Muscle of leg (tissue), 11 donors: ENCODE results near the gene SBSN. TPM values are rescaled to one million over a fixed set of nuclear protein-coding genes. Genes with fewer than 3 reads are reported as not detected.

Experiments
- DNase-seq: peaks from one replicate; pipeline ENCODE4 v3.0.0; 2013
- H3K27ac ChIP-seq: one replicate; pipeline ENCODE4 v1.5.1; 2013; ENCODE audit warnings: mild to moderate bottlenecking, low read length, control low read depth
- H3K27me3 ChIP-seq: one replicate; pipeline ENCODE4 v1.6.1; 2013; ENCODE audit warnings: low read length; ENCODE audit not compliant: control insufficient read depth, insufficient read depth
- H3K36me3 ChIP-seq: one replicate; pipeline ENCODE4 v1.6.1; 2013; ENCODE audit warnings: low read length; ENCODE audit not compliant: control insufficient read depth, insufficient read depth
- H3K4me1 ChIP-seq: one replicate; pipeline ENCODE4 v1.6.1; 2013; ENCODE audit warnings: low read length; ENCODE audit not compliant: control insufficient read depth, insufficient read depth
- H3K4me3 ChIP-seq: one replicate; pipeline ENCODE4 v1.5.1; 2013; ENCODE audit warnings: low read length, control low read depth
- H3K9me3 ChIP-seq: replicated peaks from 2 replicates; pipeline ENCODE4 v1.6.1; 2013; ENCODE audit warnings: low read depth, low read length; ENCODE audit not compliant: control insufficient read depth
- WGBS: methylation state at CpG from one replicate; pipeline ENCODE4 v1.1.5; 2013; ENCODE audit warnings: missing lambda C conversion rate; ENCODE audit not compliant: insufficient coverage; 5-methylcytosine and 5-hydroxymethylcytosine counted together
- polyA plus RNA-seq, 8 donors: library from polyadenylated mRNA; unstranded; fragments of 120-200 nt; gene quantifications; one replicate each; pipeline versions ENCODE4 v1.2.1 to v1.2.3, GENCODE V29; 2013; ENCODE audit warnings: inconsistent platforms in 1 of 8, low replicate concordance in 1 of 8; ENCODE audit not compliant: insufficient read length in 8 of 8, insufficient read depth in 1 of 8
- total RNA-seq: library from RNA; stranded (reverse); fragments of 120-200 nt; gene quantifications from one replicate; pipeline ENCODE4 v1.2.4, GENCODE V29; 2013

The SBSN gene
- total and polyA plus RNA-seq, 9 donors = 0.10 to 5.1 (median 0.40) TPM; not detected in 5

DNA sequence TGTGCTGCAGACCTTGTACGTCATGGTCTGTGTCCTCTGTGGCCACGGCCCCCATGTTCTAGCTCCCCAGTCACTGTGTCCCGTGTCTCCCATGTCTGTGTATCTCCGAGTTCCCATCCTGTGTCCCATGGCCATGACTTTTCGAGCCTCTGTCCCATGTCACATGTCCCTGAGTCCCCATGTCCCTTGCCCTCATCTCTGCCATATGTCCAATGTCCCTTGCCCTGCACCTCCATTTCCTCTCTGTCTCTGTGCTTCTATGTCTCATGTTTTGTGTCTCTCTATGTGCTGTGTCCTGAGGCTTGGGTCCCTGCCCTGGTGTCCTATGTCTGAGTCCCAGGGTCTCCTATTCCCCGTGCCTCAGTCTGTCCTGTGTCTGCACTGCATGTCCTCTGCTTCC, 33.3 kb upstream of the SBSN start:
- WGBS = 77% methylated on average over 5 of the region's 6 CpGs

DNA sequence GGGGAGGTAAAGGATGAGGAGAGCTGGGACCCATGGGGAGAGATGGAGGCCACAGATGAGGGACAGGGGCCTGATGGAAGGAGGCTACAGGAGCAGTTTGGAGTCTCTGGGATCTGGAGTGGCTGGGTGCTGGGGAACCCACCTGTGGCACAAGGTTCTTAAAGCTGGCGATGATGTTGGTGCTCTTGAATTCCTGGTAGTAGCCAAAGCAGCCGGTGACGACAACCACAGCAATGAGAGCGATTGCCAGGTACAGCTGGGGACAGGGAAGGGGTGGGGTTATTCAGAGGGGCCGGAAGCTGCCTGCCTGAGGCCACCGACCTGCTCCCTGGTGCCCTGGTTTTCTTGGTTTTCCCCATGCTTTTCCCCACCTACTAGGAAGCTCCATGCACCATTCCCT, 32.6 kb upstream of the SBSN start:
- Histone ChIP-seq H3K36me3 (no peaks in the 10 kb centered on the region), H3K9me3 (no peaks in the 10 kb centered on the region), H3K4me1 (peaks cover 3% of the 10 kb centered on the region), H3K4me3 (no peak overlapping the region), H3K27me3 (peaks cover 49% of the 10 kb centered on the region), H3K27ac (no peak overlapping the region)
- no peak for DNase-seq
- 55% methylated on average over 6 of the region's 6 CpGs for WGBS

More for the DNA sequence above, 33.3 kb upstream of the SBSN start:
- Histone ChIP-seq H3K4me1 (peaks cover 3% of the 10 kb centered on the region), H3K9me3 (no peaks in the 10 kb centered on the region), H3K27ac (no peak overlapping the region), H3K4me3 (no peak overlapping the region), H3K36me3 (no peaks in the 10 kb centered on the region), H3K27me3 (peaks cover 48% of the 10 kb centered on the region)
- DNase-seq = no peak

DNA sequence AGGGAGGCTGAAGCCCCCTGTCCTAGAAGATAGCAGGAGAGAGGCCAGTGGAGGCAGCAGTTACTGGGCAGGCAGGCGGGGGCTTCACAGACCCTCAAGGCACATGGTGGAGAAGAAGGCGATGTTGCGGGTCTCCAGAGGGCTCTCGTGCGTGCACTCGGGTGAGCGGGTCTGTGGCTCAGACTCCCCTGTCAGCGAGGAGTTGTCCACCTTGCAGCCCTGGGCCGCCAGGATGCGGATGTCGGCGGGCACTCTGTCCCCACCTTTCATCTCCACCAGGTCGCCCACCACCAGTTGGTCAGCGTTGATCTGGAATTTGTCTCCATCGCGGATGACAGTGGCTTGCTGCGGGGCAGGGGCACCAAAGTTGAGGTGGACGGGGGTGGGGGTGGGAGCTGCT, 32.2 kb upstream of the SBSN start:
- Histone ChIP-seq H3K27ac (no peak overlapping the region), H3K27me3 (peaks cover 49% of the 10 kb centered on the region), H3K36me3 (no peaks in the 10 kb centered on the region), H3K9me3 (no peaks in the 10 kb centered on the region), H3K4me1 (peaks cover 3% of the 10 kb centered on the region), H3K4me3 (no peak overlapping the region)
- WGBS = 78% methylated on average over 18 of the region's 18 CpGs
- no peak for DNase-seq

DNA sequence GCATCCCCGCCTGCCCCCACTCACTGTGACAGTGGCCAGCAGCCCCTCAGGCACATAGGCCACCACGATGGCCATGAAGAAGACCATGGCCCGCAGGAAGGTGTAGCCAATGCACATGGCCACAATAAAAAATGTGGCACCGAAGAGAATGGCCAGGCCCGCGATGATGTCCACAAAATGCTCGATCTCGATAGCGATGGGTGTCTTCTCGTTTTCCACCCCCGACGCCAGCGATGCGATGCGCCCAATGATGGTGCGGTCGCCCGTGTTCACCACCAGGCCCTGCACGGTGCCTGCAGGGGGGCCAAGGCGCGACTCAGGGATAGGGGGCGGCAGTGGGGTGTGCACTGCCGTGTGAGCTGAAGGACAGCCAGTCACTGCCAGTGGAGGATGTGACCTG, 31.7 kb upstream of the SBSN start:
- no peak overlapping the region for H3K4me3 ChIP-seq
- H3K9me3 ChIP-seq = no peaks in the 10 kb centered on the region
- H3K36me3 ChIP-seq = no peaks in the 10 kb centered on the region
- peaks cover 3% of the 10 kb centered on the region for H3K4me1 ChIP-seq
- 87% methylated on average over 23 of the region's 23 CpGs for WGBS
- no peak overlapping the region for H3K27ac ChIP-seq
- H3K27me3 ChIP-seq = peaks cover 49% of the 10 kb centered on the region
- DNase-seq = no peak

DNA sequence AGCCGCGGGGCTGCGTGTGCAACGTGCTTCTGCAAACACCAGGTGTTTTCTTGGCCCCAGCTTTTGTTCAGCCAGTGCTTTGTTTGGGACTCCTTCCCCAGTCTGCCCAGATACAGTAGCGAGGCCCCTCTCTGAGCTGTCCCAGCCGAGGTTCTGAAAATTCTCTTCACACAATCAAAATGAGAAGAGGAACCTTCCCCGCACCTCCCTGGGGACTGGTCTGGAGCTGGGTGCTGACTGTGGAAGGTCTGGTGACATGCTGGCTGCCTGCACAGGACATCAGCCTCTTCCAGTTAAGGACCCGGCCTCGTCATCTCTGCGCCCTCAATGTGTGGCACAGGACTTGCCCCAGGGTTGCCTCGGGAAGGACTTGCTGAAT, 31.2 kb upstream of the SBSN start:
- Histone ChIP-seq H3K4me1 (peaks cover 3% of the 10 kb centered on the region), H3K27ac (no peak overlapping the region), H3K36me3 (no peaks in the 10 kb centered on the region), H3K9me3 (no peaks in the 10 kb centered on the region), H3K4me3 (no peak overlapping the region), H3K27me3 (peaks cover 49% of the 10 kb centered on the region)
- WGBS = 82% methylated on average over 8 of the region's 11 CpGs
- no peak for DNase-seq

DNA sequence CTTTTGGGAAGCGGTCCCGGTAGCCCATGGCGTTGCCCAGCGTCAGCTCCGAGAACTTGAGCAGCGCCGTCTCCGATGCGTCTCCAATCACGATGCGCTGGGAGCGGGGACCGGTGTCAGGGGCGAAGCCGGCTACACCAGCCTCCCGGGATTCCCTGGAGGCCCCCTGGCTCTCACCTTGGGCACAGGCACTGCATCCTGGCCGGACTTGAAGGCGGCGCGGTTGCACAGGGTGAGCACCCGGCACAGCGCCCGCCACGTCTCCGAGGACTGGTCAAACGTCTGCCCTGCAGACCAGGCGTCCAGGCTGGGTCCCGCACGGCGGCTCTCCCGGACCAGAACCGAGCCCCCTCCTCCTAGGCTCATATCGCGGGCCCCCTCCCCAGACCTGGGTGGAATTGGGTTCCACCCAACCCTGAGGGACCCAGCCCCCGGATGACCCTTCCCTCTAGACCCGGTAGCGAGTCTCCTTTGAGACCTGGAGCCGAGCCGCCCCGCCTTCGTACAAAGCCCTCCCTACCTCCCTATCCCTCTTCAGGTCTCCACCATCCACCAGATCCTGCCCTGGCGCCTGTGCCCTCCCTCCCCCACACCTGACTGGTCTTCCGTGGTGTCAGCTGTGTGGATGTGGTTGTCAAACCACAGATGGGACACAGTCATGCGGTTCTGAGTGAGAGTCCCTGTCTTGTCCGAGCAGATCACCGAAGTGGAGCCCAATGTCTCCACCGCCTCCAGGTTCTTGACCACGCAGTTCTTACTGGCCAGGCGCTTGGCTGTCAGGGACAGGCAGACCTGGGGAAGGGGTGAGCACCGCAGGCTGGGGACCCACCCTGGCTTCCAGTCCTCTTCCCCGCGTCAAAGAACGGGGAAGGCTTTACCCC, 30.5 kb upstream of the SBSN start:
- Histone ChIP-seq H3K9me3 (no peaks in the 10 kb centered on the region), H3K4me1 (peaks cover 3% of the 10 kb centered on the region), H3K27ac (no peak overlapping the region), H3K27me3 (peaks cover 49% of the 10 kb centered on the region), H3K36me3 (no peaks in the 10 kb centered on the region), H3K4me3 (no peak overlapping the region)
- WGBS = 29% methylated on average over 46 of the region's 53 CpGs
- no peak for DNase-seq

DNA sequence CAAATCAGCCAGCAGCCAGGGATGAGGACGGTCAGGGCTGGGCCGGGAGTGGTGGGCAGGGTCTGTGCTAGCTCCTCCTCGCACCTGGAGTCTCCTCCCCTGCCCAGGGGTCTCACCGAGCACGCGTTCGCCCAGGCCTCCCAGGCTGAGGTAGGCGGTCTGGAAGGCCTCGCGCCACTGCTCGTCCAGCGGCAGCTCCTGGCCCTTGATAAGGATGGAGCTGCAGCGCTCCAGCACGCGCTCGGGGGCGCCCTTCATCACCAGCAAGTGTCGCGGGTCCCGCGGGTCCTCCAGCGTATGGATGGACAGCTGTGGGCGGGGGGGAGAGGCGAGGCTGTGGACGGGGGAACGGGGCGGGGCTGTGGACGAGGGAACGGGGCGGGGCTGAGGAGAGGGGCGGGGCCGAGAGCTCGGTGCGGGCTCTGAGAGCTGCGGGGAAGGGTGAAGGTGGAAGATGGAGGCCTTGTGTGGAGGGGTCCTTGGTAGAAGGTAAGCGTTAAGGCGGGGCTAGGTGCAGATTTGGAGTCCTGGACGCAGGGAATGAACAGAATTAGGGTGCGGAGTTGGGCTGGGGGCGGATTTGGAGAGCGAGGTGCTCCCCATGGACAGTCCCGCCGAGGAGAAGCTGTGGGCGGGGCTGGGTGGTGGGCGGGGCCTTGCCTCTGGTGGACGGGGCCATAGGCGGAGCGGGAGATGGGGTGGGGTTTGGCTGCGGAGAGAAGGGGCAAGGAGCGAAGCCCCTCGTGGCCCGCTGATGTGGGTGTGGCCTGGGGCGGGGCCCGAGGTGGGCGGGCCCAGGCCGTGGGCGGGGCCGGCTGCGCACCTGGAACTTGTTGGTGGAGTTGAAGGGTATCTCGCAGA, 29.7 kb upstream of the SBSN start:
- peaks cover 49% of the 10 kb centered on the region for H3K27me3 ChIP-seq

DNA sequence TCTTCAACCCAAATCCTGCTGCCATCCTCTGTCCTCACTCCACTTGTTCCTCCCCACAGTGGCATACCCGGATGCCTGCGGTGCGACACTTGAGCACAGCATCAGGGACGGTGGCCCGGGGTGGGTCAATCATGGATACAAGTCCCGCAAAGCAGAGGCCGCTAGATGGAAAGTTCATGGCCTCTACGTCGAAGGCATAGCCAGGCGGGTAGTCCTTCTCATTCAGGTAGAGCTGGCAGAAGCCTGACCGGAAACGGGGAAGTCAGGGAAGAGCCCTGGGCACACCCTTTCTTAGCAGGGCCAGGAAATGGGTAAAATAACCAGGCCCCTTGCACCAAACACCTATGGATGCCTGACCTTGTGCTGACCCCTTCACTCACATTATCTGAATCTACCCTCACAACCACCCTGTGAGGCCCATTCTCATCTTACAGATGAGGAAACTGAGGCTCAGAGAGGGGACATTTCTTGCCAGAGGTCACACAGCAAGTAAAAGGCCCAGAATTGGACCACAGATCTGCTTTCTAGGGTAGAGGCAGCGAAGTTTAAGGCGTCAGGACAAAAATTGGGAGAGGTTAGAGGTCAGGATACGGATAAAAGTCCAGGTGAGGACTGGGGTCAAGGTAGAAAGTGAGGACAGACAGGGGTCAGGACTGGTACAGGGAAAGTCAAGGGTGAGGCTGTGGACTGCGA, 28.9 kb upstream of the SBSN start:
- 78% methylated on average over 16 of the region's 16 CpGs for WGBS
- Histone ChIP-seq H3K27me3 (peaks cover 46% of the 10 kb centered on the region), H3K36me3 (no peaks in the 10 kb centered on the region), H3K4me3 (no peak overlapping the region), H3K27ac (no peak overlapping the region), H3K9me3 (no peaks in the 10 kb centered on the region), H3K4me1 (peaks cover 3% of the 10 kb centered on the region)
- no peak for DNase-seq

More for the DNA sequence above, 29.7 kb upstream of the SBSN start:
- no peak overlapping the region for H3K27ac ChIP-seq
- H3K4me3 ChIP-seq = peak overlapping the region; percentile 9
- peaks cover 3% of the 10 kb centered on the region for H3K4me1 ChIP-seq
- no peaks in the 10 kb centered on the region for H3K36me3 ChIP-seq
- WGBS = under 1% methylated on average over 43 of the region's 60 CpGs
- no peaks in the 10 kb centered on the region for H3K9me3 ChIP-seq
- peak; percentile 45 for DNase-seq

DNA sequence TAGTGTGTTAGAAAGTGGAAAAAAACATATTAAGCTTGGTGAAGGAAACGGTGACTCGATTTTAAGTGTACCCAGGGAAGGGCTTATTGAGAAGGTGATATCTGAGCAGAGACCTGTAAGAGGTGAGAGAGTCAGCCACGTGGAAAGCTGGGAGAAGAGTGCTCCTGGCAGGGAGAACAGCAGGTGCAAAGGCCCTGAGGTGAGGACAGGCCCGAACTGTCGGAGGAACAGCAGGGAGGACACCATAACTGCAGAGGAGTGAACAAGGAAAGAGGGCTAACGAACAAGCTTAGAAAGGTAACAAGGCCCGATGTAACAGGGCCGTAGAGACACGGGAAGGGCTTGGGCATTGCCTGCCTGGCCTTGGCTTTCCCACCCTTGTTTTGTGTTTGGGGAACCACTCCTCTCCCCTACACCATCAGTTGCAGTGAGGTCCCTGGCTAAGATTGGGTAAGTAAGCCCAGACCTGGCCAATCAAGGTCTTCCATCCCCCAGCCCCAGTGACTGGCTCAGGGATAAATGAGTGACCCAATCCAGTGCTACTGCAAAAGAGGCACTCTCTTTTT, 28.0 kb upstream of the SBSN start:
- peaks cover 3% of the 10 kb centered on the region for H3K4me1 ChIP-seq
- H3K4me3 ChIP-seq = no peak overlapping the region
- peaks cover 41% of the 10 kb centered on the region for H3K27me3 ChIP-seq
- no peak overlapping the region for H3K27ac ChIP-seq
- H3K36me3 ChIP-seq = no peaks in the 10 kb centered on the region
- DNase-seq = no peak
- 72% methylated on average over 5 of the region's 9 CpGs for WGBS
- H3K9me3 ChIP-seq = no peaks in the 10 kb centered on the region
